SK-N-DZ (cell line): ENCODE results near the gene ATG4C.

Experiments used
- DNase-seq: peaks from one replicate; pipeline ENCODE4 v3.0.0-alpha.2; 2015; ENCODE audit warnings: low spot score

Gene ATG4C

GRCh38 chr1:62903982-62904855 is 120.3 kb downstream of the ATG4C start:
- no peak for DNase-seq

GRCh38 chr1:62904856-62905225 is 120.9 kb downstream of the ATG4C start:
- DNase-seq, result no peak

- DNase-seq, result no peak
Observed at GRCh38 chr1:62905309-62905708, 121.4 kb downstream of the ATG4C start.

- no peak for DNase-seq
Observed at GRCh38 chr1:62905872-62906271, 121.9 kb downstream of the ATG4C start.

- no peak for DNase-seq
Observed at GRCh38 chr1:62906428-62906886, 122.5 kb downstream of the ATG4C start.

- DNase-seq, result no peak
Observed at GRCh38 chr1:62908168-62908695, 124.3 kb downstream of the ATG4C start.

GRCh38 chr1:62912028-62912638 is 128.2 kb downstream of the ATG4C start:
- no peak for DNase-seq
